Right lobe of liver (tissue), 4 donors: ENCODE measurements around the gene TNFSF8.

Experiments used
- CTCF ChIP-seq, 4 donors: fragments of 200-600 bp in 3 of 4; fragments of 450-650 bp in 1 of 4; IDR thresholded peaks; one replicate each; pipeline versions ENCODE4 v1.5.1 to v1.8.0; 2016 to 2022; ENCODE audit warnings: antibody characterized with exemption in 4 of 4, mild to moderate bottlenecking in 2 of 4
- POLR2A ChIP-seq: fragments of 450-650 bp; IDR thresholded peaks from one replicate; pipeline ENCODE4 v1.6.1; 2017; ENCODE audit warnings: antibody characterized with exemption, mild to moderate bottlenecking
- donor health status: DM: no; HTN: no; CAD: no.
- donor health status: DM: no; HTN: no; CAD: no.
- donor health status: DM: no; HTN: yes; CAD: no.

- TF ChIP-seq CTCF (IDR thresholded peaks at IDR 0.05): no peak
- no peak for TF ChIP-seq POLR2A
These were observed 41.8 kb downstream of the TNFSF8 start for GRCh38 chr9:114888607-114889006.
